GM12873 (cell line): Measurements from ENCODE around the gene EFHC1.
A peak's percentile ranks its signal among the peaks of the same experiment; 100 is the strongest.

ENCODE experiments used
- CTCF ChIP-seq: IDR thresholded peaks from 2 replicates; pipeline ENCODE4 v1.5.1; 2012; ENCODE audit warnings: low read depth, mild to moderate bottlenecking, moderate library complexity, low read length, control low read depth; ENCODE audit not compliant: insufficient read depth; ENCODE audit errors: missing control alignments

The EFHC1 gene

DNA sequence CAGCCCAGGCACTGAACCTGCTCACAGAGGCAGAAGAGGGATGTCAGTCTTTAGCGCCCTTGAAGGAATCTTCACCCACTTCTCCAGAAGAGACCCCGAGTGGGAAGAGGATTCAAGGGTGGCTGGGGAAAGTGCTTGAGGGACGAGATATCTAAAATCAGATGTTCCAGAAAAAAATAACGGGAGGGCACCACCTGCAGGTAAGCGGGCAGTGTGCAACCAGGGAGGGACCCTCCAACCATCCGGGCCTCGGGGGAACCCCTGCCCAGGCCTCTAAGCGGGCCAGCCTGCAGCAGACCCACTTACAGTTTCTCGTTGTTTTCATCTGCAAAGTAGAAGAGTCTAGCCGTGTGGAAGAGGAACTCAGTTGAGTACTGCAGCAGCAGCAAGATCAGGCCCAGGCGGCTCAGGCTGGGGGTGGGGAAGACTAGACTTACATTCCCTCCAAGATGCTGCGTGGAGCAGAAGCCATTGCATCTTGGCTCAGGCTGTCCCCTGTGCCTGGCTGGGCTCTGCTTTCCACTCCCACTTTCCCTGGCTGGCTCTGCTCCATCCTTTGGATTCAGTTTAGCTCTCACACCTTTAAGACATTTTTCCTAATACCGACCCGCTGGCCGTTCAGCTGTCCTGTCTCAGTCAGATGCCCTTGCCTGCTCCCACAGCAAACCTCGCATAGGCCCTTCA is 85.7 kb downstream of the EFHC1 start:
- TF ChIP-seq CTCF = peak; percentile 34

GRCh38 chr6:52506476-52506875 is 86.3 kb downstream of the EFHC1 start:
- TF ChIP-seq CTCF = no peak

DNA sequence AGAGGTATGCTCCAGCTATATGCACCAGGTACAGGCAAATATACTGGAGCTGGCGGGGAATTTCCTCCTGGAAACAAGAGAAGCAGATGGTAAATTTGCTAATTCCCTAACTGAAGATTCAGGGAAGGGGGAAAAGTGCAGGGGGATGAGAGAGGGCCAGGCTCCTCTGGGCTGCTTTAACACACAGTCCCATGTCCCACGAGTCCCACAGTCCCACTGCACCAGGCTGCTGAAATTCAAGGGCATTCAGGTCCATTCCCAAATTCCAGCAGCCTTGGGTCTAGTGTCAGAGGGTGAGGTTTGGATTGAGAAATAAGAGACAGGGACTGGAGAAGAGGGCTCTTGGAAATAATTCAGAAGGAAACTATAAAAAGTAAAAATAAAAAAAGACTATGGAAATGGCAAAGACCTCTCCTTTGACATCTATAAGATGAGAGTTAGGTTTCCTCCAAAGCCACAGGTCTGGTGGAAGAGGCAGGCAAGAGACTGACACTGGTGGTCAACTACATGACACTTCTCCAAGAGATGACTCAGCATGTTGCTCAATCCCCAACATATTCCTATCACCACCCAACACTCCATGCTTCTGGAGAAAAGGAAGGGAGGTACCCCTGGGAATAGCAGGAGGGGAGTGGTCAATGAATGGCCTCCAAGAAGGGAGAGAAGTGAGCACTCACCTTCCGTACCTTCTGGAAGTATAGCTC is 87.6 kb downstream of the EFHC1 start:
- TF ChIP-seq CTCF = no peak

GRCh38 chr6:52508261-52508739 is 88.2 kb downstream of the EFHC1 start:
- no peak for TF ChIP-seq CTCF

GRCh38 chr6:52509281-52510212 is 89.4 kb downstream of the EFHC1 start:
- no peak for TF ChIP-seq CTCF

DNA sequence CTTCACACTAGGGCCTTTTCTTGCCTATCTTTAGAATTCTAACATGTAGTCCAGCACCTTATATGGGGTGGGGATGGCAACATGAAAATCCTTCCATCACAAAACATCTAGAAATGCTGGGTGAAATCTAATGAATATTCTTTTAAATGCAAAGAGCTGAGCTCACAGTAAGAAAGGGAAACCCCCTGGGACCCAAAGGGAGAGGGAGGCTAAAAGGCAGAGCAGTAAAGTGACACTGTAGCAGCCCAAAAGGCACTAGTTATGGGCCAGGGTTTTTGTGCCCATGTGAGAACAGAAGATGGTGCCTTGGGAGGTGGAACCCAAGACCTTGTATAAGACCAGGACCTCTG is 90.0 kb downstream of the EFHC1 start:
- TF ChIP-seq CTCF = no peak

DNA sequence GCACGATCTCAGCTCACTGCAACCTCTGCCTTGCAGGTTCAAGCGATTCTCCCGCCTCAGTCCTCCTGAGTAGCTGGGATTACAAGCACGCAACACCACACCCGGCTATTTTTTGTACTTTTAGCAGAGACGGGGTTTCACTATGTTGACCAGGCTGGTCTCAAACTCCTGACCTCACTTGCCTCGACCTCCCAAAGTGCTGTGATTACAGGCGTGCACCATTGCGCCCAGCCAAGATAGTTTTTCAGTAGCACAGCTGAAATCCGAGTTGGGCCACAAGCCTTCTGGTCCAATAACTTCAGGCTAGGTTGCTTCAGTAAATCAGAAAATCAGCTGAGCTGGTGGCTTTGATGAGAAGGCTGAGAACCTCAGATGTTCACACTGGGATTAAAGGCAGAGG is 91.0 kb downstream of the EFHC1 start:
- TF ChIP-seq CTCF = no peak
